Measurements from ENCODE around the gene MORN3. TPM values are rescaled to one million over a fixed set of nuclear protein-coding genes. Genes with fewer than 3 reads are reported as not detected.

MORN3 gene
- total and polyA plus RNA-seq, 9 of the 15 experiments (the other 6 are each of a cell fraction or from before 2014, with no cell fraction given): 0.09 to 0.27 (median 0.20) TPM

- TF ChIP-seq EGR1 (conservative IDR thresholded peaks at IDR 0.05): peak; percentile 31; the same call in 1 of the 2 replicates
- no peak for TF ChIP-seq FOXK2 (conservative IDR thresholded peaks at IDR 0.05 in 1 of 2, IDR thresholded peaks at IDR 0.05 in 1 of 2; ENCODE audit: low read depth in 2 of 2)
- TF ChIP-seq GABPB1 (CRISPR knock-in tag; IDR thresholded peaks at IDR 0.05): 0 out of 2 replicates have a peak, but pooled peaks have one; percentile 21
- no peak for TF ChIP-seq ZNF707 (CRISPR knock-in tag; conservative IDR thresholded peaks at IDR 0.05)
- no peak for TF ChIP-seq NFATC3 (IDR thresholded peaks at IDR 0.05)
- peak; percentile 74 for TF ChIP-seq ARID4B (CRISPR knock-in tag; IDR thresholded peaks at IDR 0.05)
- TF ChIP-seq MLX (CRISPR knock-in tag; conservative IDR thresholded peaks at IDR 0.05): no peak
- TF ChIP-seq ZNF584 (CRISPR knock-in tag; IDR thresholded peaks at IDR 0.05; ENCODE audit: low read depth): no peak
- 0 out of 2 replicates have a peak, but pooled peaks have one; percentile 56 for TF ChIP-seq TARDBP (IDR thresholded peaks at IDR 0.05)
- no peak for TF ChIP-seq CBFA2T2 (conservative IDR thresholded peaks at IDR 0.05)
- TF ChIP-seq RBBP5 (IDR thresholded peaks at IDR 0.05; ENCODE audit: borderline replicate concordance, insufficient read depth, low read length, poor library complexity, severe bottlenecking): peak; percentile 55
- no peak for TF ChIP-seq TOE1 (IDR thresholded peaks at IDR 0.05; ENCODE audit: borderline replicate concordance)
- 0 out of 2 replicates have a peak, but pooled peaks have one; percentile 20 for TF ChIP-seq TOE1 (CRISPR knock-in tag; IDR thresholded peaks at IDR 0.05; ENCODE audit: borderline replicate concordance, low read depth)
Measured at GRCh38 chr12:121712461-121713256, 43.2 kb upstream of the MORN3 start, which contains the start of gene TMEM120B (continued).
